GM12875 (cell line): ENCODE data around the gene RECQL5.
A peak's percentile ranks its signal among the peaks of the same experiment; 100 is the strongest.
"Not testable (repeated sequence)": the region's sequence is repeated elsewhere in the genome, so short reads cannot be mapped to it uniquely, and the experiment has no call there.

Experiments
- H3K4me3 ChIP-seq: one replicate; pipeline ENCODE4 v1.5.1; 2011; ENCODE audit warnings: low read depth, low read length, control low read depth
- CTCF ChIP-seq: IDR thresholded peaks from 2 replicates; pipeline ENCODE4 v1.5.1; 2011; ENCODE audit warnings: low read depth, mild to moderate bottlenecking, control low read depth, inconsistent platforms, low read length, moderate library complexity, borderline replicate concordance; ENCODE audit not compliant: insufficient read depth

Gene RECQL5

GRCh38 chr17:75602644-75603043, 64.3 kb downstream of the RECQL5 start:
- no peak for TF ChIP-seq CTCF
- no peak overlapping the region for H3K4me3 ChIP-seq

- peak; percentile 95 for TF ChIP-seq CTCF
- no peak overlapping the region for H3K4me3 ChIP-seq
These were observed 65.6 kb downstream of the RECQL5 start for GRCh38 chr17:75601057-75601987.

GRCh38 chr17:75596320-75597087, 70.5 kb downstream of the RECQL5 start:
- H3K4me3 ChIP-seq: no peak overlapping the region
- TF ChIP-seq CTCF: no peak

- H3K4me3 ChIP-seq: no peak overlapping the region
These were observed 71.0 kb downstream of the RECQL5 start for GRCh38 chr17:75595920-75596313.

GRCh38 chr17:75595284-75595919, 71.6 kb downstream of the RECQL5 start:
- no peak for TF ChIP-seq CTCF
- no peak overlapping the region for H3K4me3 ChIP-seq

More at GRCh38 chr17:75595920-75596313, 71.0 kb downstream of the RECQL5 start:
- TF ChIP-seq CTCF: no peak

- TF ChIP-seq CTCF: no peak
- no peak overlapping the region for H3K4me3 ChIP-seq
These were observed 72.3 kb downstream of the RECQL5 start for GRCh38 chr17:75594499-75595283.

- H3K4me3 ChIP-seq: not testable (repeated sequence)
These were observed 73.5 kb downstream of the RECQL5 start for GRCh38 chr17:75593430-75593829.
